HCT116 (cell line): ENCODE data around the gene FLNB. TPM values are rescaled to one million over a fixed set of nuclear protein-coding genes. Genes with fewer than 3 reads are reported as not detected.

Source experiments
- ATAC-seq: fragments of 200-7000 bp; cut with Tn5 transposase; 2 replicates; pipeline ENCODE4 v1.9.1; 2020; ENCODE audit warnings: mild to moderate bottlenecking, moderate library complexity
- BruUV-seq: library from RNA; stranded (reverse); fragments of 400-500 nt; replicated peaks from 2 replicates; lab custom pipeline; 2021; lab: Mats Ljungman, UMichigan
- CTCF ChIA-PET: fragments of 300-600 bp; sonication (Branson Sonifier 250); formaldehyde crosslinking; loops from one replicate; lab custom pipeline; 2021; ENCODE audit warnings: antibody characterized with exemption; lab: Charles Lee
- POLR2A ChIA-PET: fragments of 300-600, 350-600 bp; sonication (Branson Sonifier 250); formaldehyde crosslinking; loops from one replicate; lab custom pipeline; 2021; ENCODE audit warnings: antibody characterized with exemption; lab: Charles Lee
- RAD21 ChIA-PET, 2 experiments: fragments of 300-600 bp; sonication (Branson Sonifier 250); formaldehyde crosslinking; loops; one replicate each; lab custom pipeline; 2023; ENCODE audit warnings: low total read pairs in 2 of 2; ENCODE audit not compliant: uncharacterized antibody in 2 of 2, unreplicated experiment in 2 of 2, low non-redundant PET in 1 of 2; lab: Charles Lee
- DNase-seq: peaks from one replicate; pipeline ENCODE4 v3.0.0-alpha.2; 2010; ENCODE audit warnings: low read depth, low spot score
- H2AFZ ChIP-seq: fragments of 200-600 bp; shearing (Covaris generic), sonication (generic); 2 replicates; pipeline ENCODE4 v1.6.1; 2017; ENCODE audit warnings: low read depth, mixed run types, mixed read lengths, antibody characterized with exemption, low read length; ENCODE audit not compliant: poor library complexity, severe bottlenecking
- H3K27ac ChIP-seq: 2 replicates; pipeline ENCODE4 v1.5.1; 2012; ENCODE audit warnings: low read depth, low read length
- H3K27me3 ChIP-seq: fragments of 200-600 bp; sonication (generic); 2 replicates; pipeline ENCODE4 v1.6.1; 2016; ENCODE audit warnings: mixed run types, low read length, mixed read lengths; ENCODE audit not compliant: insufficient read depth
- H3K36me3 ChIP-seq, 2 experiments: fragments of 200-500 bp in 1 of 2; fragments of 200-600 bp in 1 of 2; sonication (Bioruptor generic) in 1 of 2; sonication (generic) in 1 of 2; 2 replicates each; pipeline versions ENCODE4 v1.5.1 to v1.6.1; 2014 to 2016; ENCODE audit warnings: low read length in 2 of 2, inconsistent platforms in 1 of 2, mixed read lengths in 1 of 2, mixed run types in 1 of 2; ENCODE audit not compliant: insufficient read depth in 2 of 2, control insufficient read depth in 1 of 2
- H3K4me1 ChIP-seq, 2 experiments: fragments of 200-600 bp in 1 of 2; sonication (generic) in 1 of 2; 2 replicates each; pipeline versions ENCODE4 v1.5.1 to v1.6.1; 2012 to 2017; ENCODE audit warnings: low read length in 2 of 2, inconsistent platforms in 1 of 2, mild to moderate bottlenecking in 1 of 2, mixed read lengths in 1 of 2, mixed run types in 1 of 2, moderate library complexity in 1 of 2; ENCODE audit not compliant: insufficient read depth in 2 of 2, control insufficient read depth in 1 of 2
- H3K4me2 ChIP-seq: fragments of 200-600 bp; sonication (generic); 2 replicates; pipeline ENCODE4 v1.6.1; 2017; ENCODE audit warnings: mixed run types, low read length, mixed read lengths
- H3K4me3 ChIP-seq, 2 experiments: fragments of 200-600 bp in 1 of 2; sonication (generic) in 1 of 2; replicated peaks in 1 of 2; 2 replicates each; pipeline ENCODE4 v1.5.1; 2011 to 2016; ENCODE audit warnings: low read length in 2 of 2, control low read depth in 1 of 2, low read depth in 1 of 2, mild to moderate bottlenecking in 1 of 2, mixed read lengths in 1 of 2, mixed run types in 1 of 2
- H3K79me2 ChIP-seq: fragments of 200-600 bp; sonication (generic); 2 replicates; pipeline ENCODE4 v1.6.1; 2017; ENCODE audit warnings: mild to moderate bottlenecking, mixed run types, low read length, moderate library complexity, mixed read lengths; ENCODE audit not compliant: insufficient read depth
- H3K9ac ChIP-seq: fragments of 200-600 bp; sonication (generic); 2 replicates; pipeline ENCODE4 v1.6.1; 2016; ENCODE audit warnings: low read length, mixed read lengths
- H3K9me2 ChIP-seq: fragments of 200-600 bp; sonication (generic), shearing (Covaris generic); 2 replicates; pipeline ENCODE4 v1.6.1; 2017; ENCODE audit warnings: mixed run types, mild to moderate bottlenecking, moderate library complexity; ENCODE audit not compliant: insufficient read depth
- H3K9me3 ChIP-seq, 2 experiments: fragments of 200-500 bp in 1 of 2; fragments of 200-600 bp in 1 of 2; sonication (Bioruptor generic) in 1 of 2; sonication (generic) in 1 of 2; 2 replicates each; pipeline ENCODE4 v1.6.1; 2014 to 2017; ENCODE audit warnings: low read length in 2 of 2, mixed read lengths in 2 of 2, inconsistent platforms in 1 of 2, low read depth in 1 of 2, mild to moderate bottlenecking in 1 of 2, mixed run types in 1 of 2, moderate library complexity in 1 of 2; ENCODE audit not compliant: control insufficient read depth in 1 of 2, insufficient read depth in 1 of 2
- H4K20me1 ChIP-seq: fragments of 200-600 bp; sonication (generic), shearing (Covaris generic); 2 replicates; pipeline ENCODE4 v1.6.1; 2017; ENCODE audit warnings: mixed run types, mild to moderate bottlenecking, moderate library complexity; ENCODE audit not compliant: insufficient read depth
- CEBPB ChIP-seq: IDR thresholded peaks from 2 replicates; pipeline ENCODE4 v1.6.1; 2012; ENCODE audit warnings: low read depth
- EGR1 ChIP-seq: IDR thresholded peaks from 2 replicates; pipeline ENCODE4 v1.6.1; 2012; ENCODE audit warnings: low read depth
- ELF1 ChIP-seq: IDR thresholded peaks from 2 replicates; pipeline ENCODE4 v1.6.1; 2012; ENCODE audit warnings: low read depth, borderline replicate concordance
- EZH2 ChIP-seq: fragments of 200-600 bp; sonication (generic); IDR thresholded peaks from 2 replicates; pipeline ENCODE4 v1.6.1; 2017; ENCODE audit warnings: antibody characterized with exemption, mixed run types
- FOSL1 ChIP-seq: IDR thresholded peaks from 2 replicates; pipeline ENCODE4 v1.6.1; 2012; ENCODE audit warnings: low read depth
- JUND ChIP-seq: IDR thresholded peaks from 2 replicates; pipeline ENCODE4 v1.6.1; 2012
- POLR2AphosphoS5 ChIP-seq: IDR thresholded peaks from 2 replicates; pipeline ENCODE4 v1.6.1; 2011; ENCODE audit warnings: mild to moderate bottlenecking, low read depth, low read length, moderate library complexity
- RAD21 ChIP-seq: IDR thresholded peaks from 2 replicates; pipeline ENCODE4 v1.6.1; 2012; ENCODE audit warnings: low read depth, mild to moderate bottlenecking
- SP1 ChIP-seq: IDR thresholded peaks from 2 replicates; pipeline ENCODE4 v1.6.1; 2012; ENCODE audit warnings: low read depth
- TCF7L2 ChIP-seq: IDR thresholded peaks from 2 replicates; pipeline ENCODE4 v1.7.0; 2011; ENCODE audit warnings: borderline replicate concordance, inconsistent platforms; ENCODE audit not compliant: insufficient read depth, insufficient read length; ENCODE audit errors: extremely low read depth
- YY1 ChIP-seq: IDR thresholded peaks from 2 replicates; pipeline ENCODE4 v1.6.1; 2011; ENCODE audit warnings: low read length, low read depth, moderate library complexity, mild to moderate bottlenecking; ENCODE audit not compliant: insufficient replicate concordance; ENCODE audit errors: extremely low read depth
- ZFX ChIP-seq: fragments of 450-650 bp; IDR thresholded peaks from 2 replicates; pipeline ENCODE4 v1.6.1; 2017
- ZNF274 ChIP-seq: fragments of 200-500 bp; sonication (Bioruptor generic); IDR thresholded peaks from 2 replicates; pipeline ENCODE4 v1.6.1; 2014; ENCODE audit warnings: mild to moderate bottlenecking, low read depth, low read length, inconsistent platforms
- intact Hi-C: fragments of 100-400 bp; cut with micrococcal nuclease; formaldehyde crosslinking; loops from 2 replicates; pipeline ENCODE4 v1.10.0; 2022
- total RNA-seq: library from RNA; stranded (reverse); gene quantifications from one replicate; pipeline ENCODE4 v1.2.1, GENCODE V29; 2021; ENCODE audit not compliant: unreplicated experiment
- TF ChIP-seq, protein P1 (sequence below), 3 experiments: fragments of 200-600 bp in 1 of 3; sonication (generic) in 1 of 3; IDR thresholded peaks in 2 of 3; conservative IDR thresholded peaks in 1 of 3; 2 replicates each; pipeline ENCODE4 v1.5.1; 2012 to 2017; ENCODE audit warnings: low read depth in 2 of 3, low read length in 2 of 3, antibody characterized with exemption in 1 of 3, borderline replicate concordance in 1 of 3, control low read depth in 1 of 3, mild to moderate bottlenecking in 1 of 3, mixed read lengths in 1 of 3, mixed run types in 1 of 3, moderate library complexity in 1 of 3; ENCODE audit not compliant: insufficient read depth in 1 of 3
- TF ChIP-seq, protein P2 (sequence below): IDR thresholded peaks from 2 replicates; pipeline ENCODE4 v1.6.1; 2012
- TF ChIP-seq, protein P3 (sequence below): IDR thresholded peaks from 2 replicates; pipeline ENCODE4 v1.6.1; 2012; ENCODE audit warnings: low read depth

Gene FLNB
- total RNA-seq, 1 experiment from 2014 or later, result 116 TPM

DNA sequence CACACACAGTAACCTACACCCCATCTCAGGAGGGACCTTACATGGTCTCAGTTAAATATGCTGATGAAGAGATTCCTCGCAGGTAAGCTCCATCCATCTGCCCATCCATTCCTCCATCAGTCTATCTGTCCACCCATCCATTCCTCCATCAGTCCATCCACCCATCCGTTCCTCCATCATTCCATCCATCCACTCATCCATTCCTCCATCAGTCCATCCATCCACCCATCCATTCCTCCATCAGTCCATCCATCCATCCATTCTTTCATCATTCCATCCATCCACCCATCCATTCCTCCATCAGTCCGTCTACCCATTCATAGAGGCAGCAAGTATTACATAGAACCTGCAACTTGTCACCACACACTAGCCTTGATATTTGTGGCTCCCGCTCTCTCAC lies 124.6 kb downstream of the FLNB start:
- no TSS peak for BruUV-seq
- no peaks in the 10 kb centered on the region for H4K20me1 ChIP-seq
- H3K4me2 ChIP-seq, result no peak overlapping the region
- H3K9ac ChIP-seq, result no peak overlapping the region
- H3K27ac ChIP-seq, result no peak overlapping the region
- no peaks in the 10 kb centered on the region for H3K9me2 ChIP-seq
- no peak for TF ChIP-seq ZFX
- no peak for TF ChIP-seq FOSL1
- no peak for TF ChIP-seq EGR1
- no peak for TF ChIP-seq TCF7L2
- no peak for TF ChIP-seq YY1
- no peak for TF ChIP-seq ZNF274
- TF ChIP-seq, protein P1, sequence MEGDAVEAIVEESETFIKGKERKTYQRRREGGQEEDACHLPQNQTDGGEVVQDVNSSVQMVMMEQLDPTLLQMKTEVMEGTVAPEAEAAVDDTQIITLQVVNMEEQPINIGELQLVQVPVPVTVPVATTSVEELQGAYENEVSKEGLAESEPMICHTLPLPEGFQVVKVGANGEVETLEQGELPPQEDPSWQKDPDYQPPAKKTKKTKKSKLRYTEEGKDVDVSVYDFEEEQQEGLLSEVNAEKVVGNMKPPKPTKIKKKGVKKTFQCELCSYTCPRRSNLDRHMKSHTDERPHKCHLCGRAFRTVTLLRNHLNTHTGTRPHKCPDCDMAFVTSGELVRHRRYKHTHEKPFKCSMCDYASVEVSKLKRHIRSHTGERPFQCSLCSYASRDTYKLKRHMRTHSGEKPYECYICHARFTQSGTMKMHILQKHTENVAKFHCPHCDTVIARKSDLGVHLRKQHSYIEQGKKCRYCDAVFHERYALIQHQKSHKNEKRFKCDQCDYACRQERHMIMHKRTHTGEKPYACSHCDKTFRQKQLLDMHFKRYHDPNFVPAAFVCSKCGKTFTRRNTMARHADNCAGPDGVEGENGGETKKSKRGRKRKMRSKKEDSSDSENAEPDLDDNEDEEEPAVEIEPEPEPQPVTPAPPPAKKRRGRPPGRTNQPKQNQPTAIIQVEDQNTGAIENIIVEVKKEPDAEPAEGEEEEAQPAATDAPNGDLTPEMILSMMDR (IDR thresholded peaks at IDR 0.05 in 2 of 3, conservative IDR thresholded peaks at IDR 0.05 in 1 of 3; ENCODE audit: borderline replicate concordance in 1 of 3, insufficient read depth in 1 of 3, low read depth in 2 of 3, low read length in 2 of 3), result no peak
- no peak for TF ChIP-seq ELF1
- TF ChIP-seq CEBPB, result no peak
- TF ChIP-seq, protein P2, sequence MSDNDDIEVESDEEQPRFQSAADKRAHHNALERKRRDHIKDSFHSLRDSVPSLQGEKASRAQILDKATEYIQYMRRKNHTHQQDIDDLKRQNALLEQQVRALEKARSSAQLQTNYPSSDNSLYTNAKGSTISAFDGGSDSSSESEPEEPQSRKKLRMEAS, result no peak
- TF ChIP-seq, protein P3, sequence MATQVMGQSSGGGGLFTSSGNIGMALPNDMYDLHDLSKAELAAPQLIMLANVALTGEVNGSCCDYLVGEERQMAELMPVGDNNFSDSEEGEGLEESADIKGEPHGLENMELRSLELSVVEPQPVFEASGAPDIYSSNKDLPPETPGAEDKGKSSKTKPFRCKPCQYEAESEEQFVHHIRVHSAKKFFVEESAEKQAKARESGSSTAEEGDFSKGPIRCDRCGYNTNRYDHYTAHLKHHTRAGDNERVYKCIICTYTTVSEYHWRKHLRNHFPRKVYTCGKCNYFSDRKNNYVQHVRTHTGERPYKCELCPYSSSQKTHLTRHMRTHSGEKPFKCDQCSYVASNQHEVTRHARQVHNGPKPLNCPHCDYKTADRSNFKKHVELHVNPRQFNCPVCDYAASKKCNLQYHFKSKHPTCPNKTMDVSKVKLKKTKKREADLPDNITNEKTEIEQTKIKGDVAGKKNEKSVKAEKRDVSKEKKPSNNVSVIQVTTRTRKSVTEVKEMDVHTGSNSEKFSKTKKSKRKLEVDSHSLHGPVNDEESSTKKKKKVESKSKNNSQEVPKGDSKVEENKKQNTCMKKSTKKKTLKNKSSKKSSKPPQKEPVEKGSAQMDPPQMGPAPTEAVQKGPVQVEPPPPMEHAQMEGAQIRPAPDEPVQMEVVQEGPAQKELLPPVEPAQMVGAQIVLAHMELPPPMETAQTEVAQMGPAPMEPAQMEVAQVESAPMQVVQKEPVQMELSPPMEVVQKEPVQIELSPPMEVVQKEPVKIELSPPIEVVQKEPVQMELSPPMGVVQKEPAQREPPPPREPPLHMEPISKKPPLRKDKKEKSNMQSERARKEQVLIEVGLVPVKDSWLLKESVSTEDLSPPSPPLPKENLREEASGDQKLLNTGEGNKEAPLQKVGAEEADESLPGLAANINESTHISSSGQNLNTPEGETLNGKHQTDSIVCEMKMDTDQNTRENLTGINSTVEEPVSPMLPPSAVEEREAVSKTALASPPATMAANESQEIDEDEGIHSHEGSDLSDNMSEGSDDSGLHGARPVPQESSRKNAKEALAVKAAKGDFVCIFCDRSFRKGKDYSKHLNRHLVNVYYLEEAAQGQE, result no peak
- TF ChIP-seq POLR2AphosphoS5, result no peak
- no peak for TF ChIP-seq RAD21
- no peak for TF ChIP-seq JUND
- no peak for TF ChIP-seq EZH2
- TF ChIP-seq SP1, result no peak
- H3K4me1 ChIP-seq, result no peaks in the 10 kb centered on the region
- CTCF ChIA-PET, result no interaction called here
- H3K4me3 ChIP-seq, result no peak overlapping the region
- no peaks in the 10 kb centered on the region for H3K9me3 ChIP-seq
- intact Hi-C loops, result no loop called here
- POLR2A ChIA-PET, result no interaction called here
- peaks cover 29 to 38% of the 10 kb centered on the region in 2 experiments; a peak in 3 of 4 replicates for H3K36me3 ChIP-seq
- ATAC-seq, result no peak
- no peaks in the 10 kb centered on the region for H3K27me3 ChIP-seq
- RAD21 ChIA-PET, result no interaction called here
- no peaks in the 10 kb centered on the region for H3K79me2 ChIP-seq
- no peak for DNase-seq
- H2AFZ ChIP-seq, result no peak overlapping the region
